Lower leg skin (tissue), 3 donors: ENCODE measurements around the gene PTN.

Experiments used
- POLR2A ChIP-seq, 2 donors: fragments of 450-650 bp; IDR thresholded peaks; one replicate each; pipeline ENCODE4 v1.6.1; 2016 to 2017; ENCODE audit warnings: antibody characterized with exemption in 2 of 2, mild to moderate bottlenecking in 1 of 2, moderate library complexity in 1 of 2
- TF ChIP-seq, protein P1 (sequence below), 3 donors: fragments of 450-650 bp; IDR thresholded peaks; one replicate each; pipeline ENCODE4 v1.5.1; 2016; ENCODE audit warnings: antibody characterized with exemption in 3 of 3, mild to moderate bottlenecking in 3 of 3, moderate library complexity in 2 of 3

DNA sequence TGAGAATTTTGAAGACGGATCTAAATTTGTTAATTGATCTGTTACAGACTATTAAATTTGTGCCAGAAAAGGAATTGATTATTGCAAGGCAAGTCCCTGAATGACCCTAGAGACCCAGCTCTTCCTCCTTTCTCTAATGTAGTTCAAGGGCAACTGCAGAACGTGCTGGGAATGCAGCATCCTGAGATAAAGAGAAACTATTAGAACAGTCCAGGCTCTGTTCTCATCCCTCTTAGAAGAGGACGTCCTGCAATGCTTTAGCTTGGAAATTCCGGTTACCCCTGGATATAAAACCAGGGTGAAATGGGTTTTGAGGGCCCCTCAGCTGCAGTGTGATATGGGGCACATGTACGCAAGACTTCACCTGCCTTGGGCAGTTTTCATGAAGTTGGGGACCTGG, 67.3 kb downstream of the PTN start:
- TF ChIP-seq, protein P1, sequence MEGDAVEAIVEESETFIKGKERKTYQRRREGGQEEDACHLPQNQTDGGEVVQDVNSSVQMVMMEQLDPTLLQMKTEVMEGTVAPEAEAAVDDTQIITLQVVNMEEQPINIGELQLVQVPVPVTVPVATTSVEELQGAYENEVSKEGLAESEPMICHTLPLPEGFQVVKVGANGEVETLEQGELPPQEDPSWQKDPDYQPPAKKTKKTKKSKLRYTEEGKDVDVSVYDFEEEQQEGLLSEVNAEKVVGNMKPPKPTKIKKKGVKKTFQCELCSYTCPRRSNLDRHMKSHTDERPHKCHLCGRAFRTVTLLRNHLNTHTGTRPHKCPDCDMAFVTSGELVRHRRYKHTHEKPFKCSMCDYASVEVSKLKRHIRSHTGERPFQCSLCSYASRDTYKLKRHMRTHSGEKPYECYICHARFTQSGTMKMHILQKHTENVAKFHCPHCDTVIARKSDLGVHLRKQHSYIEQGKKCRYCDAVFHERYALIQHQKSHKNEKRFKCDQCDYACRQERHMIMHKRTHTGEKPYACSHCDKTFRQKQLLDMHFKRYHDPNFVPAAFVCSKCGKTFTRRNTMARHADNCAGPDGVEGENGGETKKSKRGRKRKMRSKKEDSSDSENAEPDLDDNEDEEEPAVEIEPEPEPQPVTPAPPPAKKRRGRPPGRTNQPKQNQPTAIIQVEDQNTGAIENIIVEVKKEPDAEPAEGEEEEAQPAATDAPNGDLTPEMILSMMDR (IDR thresholded peaks at IDR 0.05), result no peak
- TF ChIP-seq POLR2A (IDR thresholded peaks at IDR 0.05), result no peak
